H9 (cell line): ENCODE data around the gene TOMM7. TPM values are rescaled to one million over a fixed set of nuclear protein-coding genes. Genes with fewer than 3 reads are reported as not detected.

Source experiments
- DNase-seq: peaks from one replicate; pipeline ENCODE4 v3.0.0-alpha.2; 2017
- H2AFZ ChIP-seq: one replicate; pipeline ENCODE4 v1.6.1; 2013; ENCODE audit warnings: mild to moderate bottlenecking, low read length, control low read depth, moderate library complexity
- H2AK5ac ChIP-seq: 2 replicates; pipeline ENCODE4 v1.6.1; 2013; ENCODE audit warnings: low read length, control low read depth, mixed read lengths; ENCODE audit not compliant: insufficient read length
- H2BK120ac ChIP-seq: one replicate; pipeline ENCODE4 v1.6.1; 2013; ENCODE audit warnings: low read depth, mild to moderate bottlenecking, low read length, control low read depth, inconsistent platforms; ENCODE audit not compliant: poor library complexity, severe bottlenecking
- H2BK12ac ChIP-seq: 2 replicates; pipeline ENCODE4 v1.6.1; 2013; ENCODE audit warnings: low read length, control low read depth, mixed read lengths, low read depth; ENCODE audit not compliant: insufficient read length
- H2BK15ac ChIP-seq: 2 replicates; pipeline ENCODE4 v1.6.1; 2013; ENCODE audit warnings: low read depth, low read length, control low read depth
- H2BK20ac ChIP-seq: one replicate; pipeline ENCODE4 v1.6.1; 2013; ENCODE audit warnings: low read depth, mild to moderate bottlenecking, low read length, control low read depth, inconsistent platforms; ENCODE audit not compliant: poor library complexity, severe bottlenecking
- H2BK5ac ChIP-seq: 2 replicates; pipeline ENCODE4 v1.6.1; 2013; ENCODE audit warnings: low read length, control low read depth, mixed read lengths; ENCODE audit not compliant: insufficient read length
- H3K14ac ChIP-seq: 2 replicates; pipeline ENCODE4 v1.6.1; 2013; ENCODE audit warnings: low read length, control low read depth; ENCODE audit not compliant: insufficient read depth
- H3K18ac ChIP-seq: 2 replicates; pipeline ENCODE4 v1.6.1; 2013; ENCODE audit warnings: low read depth, mild to moderate bottlenecking, mixed read lengths, low read length, control low read depth; ENCODE audit not compliant: insufficient read length
- H3K23ac ChIP-seq: 2 replicates; pipeline ENCODE4 v1.6.1; 2013; ENCODE audit warnings: low read length, control low read depth, mixed read lengths, low read depth; ENCODE audit not compliant: insufficient read length
- H3K23me2 ChIP-seq: 2 replicates; pipeline ENCODE4 v1.6.1; 2013; ENCODE audit warnings: low read depth, mild to moderate bottlenecking, mixed read lengths, low read length, control low read depth; ENCODE audit not compliant: insufficient read length, poor library complexity, severe bottlenecking
- H3K27ac ChIP-seq: 2 replicates; pipeline ENCODE4 v1.5.1; 2013; ENCODE audit warnings: low read length, control low read depth, mixed read lengths, low read depth; ENCODE audit not compliant: insufficient read length
- H3K27me3 ChIP-seq: 2 replicates; pipeline ENCODE4 v1.6.1; 2013; ENCODE audit warnings: low read length, control low read depth, inconsistent platforms; ENCODE audit not compliant: insufficient read depth
- H3K4ac ChIP-seq: 2 replicates; pipeline ENCODE4 v1.6.1; 2013; ENCODE audit warnings: low read depth, mild to moderate bottlenecking, control low read depth, inconsistent platforms, low read length, moderate library complexity
- H3K4me1 ChIP-seq: 2 replicates; pipeline ENCODE4 v1.6.1; 2013; ENCODE audit warnings: low read length, control low read depth, inconsistent platforms; ENCODE audit not compliant: insufficient read depth
- H3K4me2 ChIP-seq: 2 replicates; pipeline ENCODE4 v1.6.1; 2013; ENCODE audit warnings: low read length, control low read depth, mixed read lengths; ENCODE audit not compliant: insufficient read length, insufficient read depth
- H3K56ac ChIP-seq: 2 replicates; pipeline ENCODE4 v1.6.1; 2013; ENCODE audit warnings: low read depth, mild to moderate bottlenecking, mixed read lengths, low read length, control low read depth; ENCODE audit not compliant: insufficient read length
- H3K79me1 ChIP-seq: 2 replicates; pipeline ENCODE4 v1.6.1; 2013; ENCODE audit warnings: low read depth, mild to moderate bottlenecking, moderate library complexity, low read length, control low read depth, inconsistent platforms; ENCODE audit not compliant: insufficient read depth, poor library complexity, severe bottlenecking
- H3K79me2 ChIP-seq: 2 replicates; pipeline ENCODE4 v1.6.1; 2013; ENCODE audit warnings: low read length, control low read depth, inconsistent platforms; ENCODE audit not compliant: insufficient read depth
- H3K9ac ChIP-seq: 2 replicates; pipeline ENCODE4 v1.6.1; 2013; ENCODE audit warnings: low read length, control low read depth, mixed read lengths; ENCODE audit not compliant: insufficient read length; ENCODE audit errors: extremely low read depth
- H3K9me3 ChIP-seq: one replicate; pipeline ENCODE4 v1.6.1; 2013; ENCODE audit warnings: low read depth, low read length, inconsistent platforms; ENCODE audit not compliant: control insufficient read depth
- H3T11ph ChIP-seq: one replicate; pipeline ENCODE4 v1.6.1; 2013; ENCODE audit warnings: mild to moderate bottlenecking, low read length, control low read depth, inconsistent platforms
- H4K20me1 ChIP-seq: one replicate; pipeline ENCODE4 v1.6.1; 2013; ENCODE audit not compliant: control insufficient read depth, insufficient read length, insufficient read depth
- H4K5ac ChIP-seq: 2 replicates; pipeline ENCODE4 v1.6.1; 2013; ENCODE audit warnings: low read depth, mild to moderate bottlenecking, mixed read lengths, low read length, control low read depth; ENCODE audit not compliant: insufficient read length
- H4K8ac ChIP-seq: replicated peaks from 2 replicates; pipeline ENCODE4 v1.6.1; 2013; ENCODE audit warnings: low read length, control low read depth, mixed read lengths, low read depth; ENCODE audit not compliant: insufficient read length
- H4K91ac ChIP-seq: 2 replicates; pipeline ENCODE4 v1.6.1; 2013; ENCODE audit warnings: low read depth, mild to moderate bottlenecking, moderate library complexity, mixed read lengths, low read length, control low read depth; ENCODE audit not compliant: insufficient read length
- H3K27ac Mint-ChIP-seq, 3 experiments: 2 replicates in 2 of 3; 3 replicates in 1 of 3; pipeline ENCODE4 v1.8.0; 2020 to 2021; ENCODE audit warnings: mixed read lengths in 3 of 3, mild to moderate bottlenecking in 1 of 3, moderate library complexity in 1 of 3
- H3K27me3 Mint-ChIP-seq: 2 replicates; pipeline ENCODE4 v1.8.0; 2021; ENCODE audit warnings: low read depth, mild to moderate bottlenecking, moderate library complexity, mixed read lengths
- H3K36me3 Mint-ChIP-seq, 3 experiments: 2 replicates in 2 of 3; 3 replicates in 1 of 3; pipeline ENCODE4 v1.8.0; 2020 to 2021; ENCODE audit warnings: low read depth in 3 of 3, mixed read lengths in 3 of 3; ENCODE audit not compliant: insufficient read depth in 1 of 3
- H3K4me1 Mint-ChIP-seq, 2 experiments: 2 replicates each; pipeline ENCODE4 v1.8.0; 2020; ENCODE audit warnings: mixed read lengths in 2 of 2
- H3K4me3 Mint-ChIP-seq, 2 experiments: 2 replicates in 1 of 2; 3 replicates in 1 of 2; pipeline ENCODE4 v1.8.0; 2020 to 2021; ENCODE audit warnings: mild to moderate bottlenecking in 2 of 2, mixed read lengths in 2 of 2, moderate library complexity in 1 of 2
- H3K9me3 Mint-ChIP-seq, 2 experiments: 2 replicates in 1 of 2; 3 replicates in 1 of 2; pipeline ENCODE4 v1.8.0; 2020; ENCODE audit warnings: mild to moderate bottlenecking in 2 of 2, mixed read lengths in 2 of 2, moderate library complexity in 1 of 2
- CTCF ChIP-seq: fragments of 200-600 bp; sonication (generic); conservative IDR thresholded peaks from 3 replicates; pipeline ENCODE4 v1.8.0; 2021; ENCODE audit warnings: antibody characterized with exemption, mild to moderate bottlenecking
- WGBS: extraction: QIAGEN DNeasy Blood & Tissue Kit; methylation state at CpG from one replicate; pipeline ENCODE4 v1.1.7; 2013; ENCODE audit warnings: missing lambda C conversion rate, low lambda C conversion rate, mixed read lengths; ENCODE audit not compliant: insufficient read length; ENCODE audit errors: extremely low coverage; 5-methylcytosine and 5-hydroxymethylcytosine counted together
- total RNA-seq: library from RNA; stranded (reverse); gene quantifications from 2 replicates; pipeline ENCODE4 v1.2.1, GENCODE V29; 2021

TOMM7 gene
- total RNA-seq, 1 experiment from 2014 or later: 368 TPM

DNA sequence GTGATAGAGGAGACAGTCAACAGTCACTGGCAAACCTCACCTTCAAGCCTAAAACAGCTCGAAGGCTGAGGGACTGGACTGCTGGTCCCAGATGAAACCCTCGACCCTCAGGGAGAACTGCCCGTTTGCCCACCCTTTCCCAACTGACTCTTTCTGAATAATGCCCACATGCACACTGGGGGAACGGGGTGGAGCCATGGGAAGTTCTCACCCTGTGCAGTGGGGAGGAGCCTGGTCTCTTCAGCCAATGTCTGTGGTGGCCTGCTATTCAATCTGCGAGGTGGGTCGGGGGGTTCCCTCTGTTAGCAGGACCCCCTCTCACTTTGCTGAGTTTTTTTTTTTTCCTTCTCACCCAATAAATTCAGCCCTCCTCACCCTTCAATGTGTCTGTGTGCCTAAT, 14.5 kb downstream of the TOMM7 start:
- H3K14ac ChIP-seq: no peak overlapping the region
- peaks cover 61 to 73% of the 10 kb centered on the region in 2 experiments for H3K4me1 Mint-ChIP-seq
- no peak overlapping the region for H4K91ac ChIP-seq
- no peak overlapping the region for H3K27ac ChIP-seq
- H3K18ac ChIP-seq: no peak overlapping the region
- H3K79me2 ChIP-seq: no peaks in the 10 kb centered on the region
- DNase-seq: no peak
- H3K27me3 Mint-ChIP-seq: no peaks in the 10 kb centered on the region
- H3K23me2 ChIP-seq: no peaks in the 10 kb centered on the region
- no peak overlapping the region for H2BK120ac ChIP-seq
- H4K5ac ChIP-seq: no peak overlapping the region
- H4K8ac ChIP-seq: no peak overlapping the region
- no peak overlapping the region; a peak in 1 of 5 replicates for H3K4me3 Mint-ChIP-seq
- no CpG with 5 or more reads among the region's 6 CpGs for WGBS
- no peak overlapping the region for H3K56ac ChIP-seq
- H2AK5ac ChIP-seq: no peak overlapping the region
- H3K4ac ChIP-seq: no peak overlapping the region
- peak overlapping the region in 2 of 3 experiments; percentile 23 to 34; a peak in 3 of 7 replicates for H3K27ac Mint-ChIP-seq
- no peak overlapping the region for H3K4me2 ChIP-seq
- TF ChIP-seq CTCF: 0 out of 3 replicates have a peak, but pooled peaks have one; percentile 6
- no peak overlapping the region for H2BK5ac ChIP-seq
- no peak overlapping the region for H2BK20ac ChIP-seq
- no peaks in the 10 kb centered on the region for H3K27me3 ChIP-seq
- no peak overlapping the region for H2BK12ac ChIP-seq
- peaks cover 9 to 13% (median 10%) of the 10 kb centered on the region in 3 experiments for H3K36me3 Mint-ChIP-seq
- peaks cover 5% of the 10 kb centered on the region in 2 experiments; a peak in 2 of 5 replicates for H3K9me3 Mint-ChIP-seq
- peaks cover 34% of the 10 kb centered on the region; the same call in 1 of the 2 replicates for H3K4me1 ChIP-seq
- H2BK15ac ChIP-seq: no peak overlapping the region
- no peak overlapping the region for H2AFZ ChIP-seq
- no peaks in the 10 kb centered on the region for H3K9me3 ChIP-seq
- no peak overlapping the region for H3K9ac ChIP-seq
- no peak overlapping the region for H3T11ph ChIP-seq
- H4K20me1 ChIP-seq: no peaks in the 10 kb centered on the region
- no peaks in the 10 kb centered on the region for H3K79me1 ChIP-seq
- no peak overlapping the region for H3K23ac ChIP-seq
